ENCODE measurements around the gene RAPGEF6.

RAPGEF6 gene

GRCh38 chr5:131541762-131542161 is 93.3 kb downstream of the RAPGEF6 start:
- no peak for DNase-seq (ENCODE audit: low spot score)

GRCh38 chr5:131541071-131541470 is 94.0 kb downstream of the RAPGEF6 start:
- DNase-seq (ENCODE audit: low spot score), result no peak

GRCh38 chr5:131539251-131539650 is 95.8 kb downstream of the RAPGEF6 start:
- DNase-seq (ENCODE audit: low spot score), result no peak

- DNase-seq (ENCODE audit: low spot score), result no peak
Observed at GRCh38 chr5:131538177-131538593, 96.8 kb downstream of the RAPGEF6 start.

GRCh38 chr5:131536850-131537448 is 98.1 kb downstream of the RAPGEF6 start:
- DNase-seq (ENCODE audit: low spot score), result no peak

- no peak for DNase-seq (ENCODE audit: low spot score)
Observed at GRCh38 chr5:131536211-131536826, 98.7 kb downstream of the RAPGEF6 start.

GRCh38 chr5:131534974-131535373 is 100.1 kb downstream of the RAPGEF6 start:
- no peak for DNase-seq (ENCODE audit: low spot score)

GRCh38 chr5:131533836-131534235 is 101.2 kb downstream of the RAPGEF6 start:
- DNase-seq (ENCODE audit: low spot score), result no peak

GRCh38 chr5:131532031-131532640 is 102.9 kb downstream of the RAPGEF6 start:
- DNase-seq (ENCODE audit: low spot score), result no peak

- no peak for DNase-seq (ENCODE audit: low spot score)
Observed at GRCh38 chr5:131530706-131531331, 104.2 kb downstream of the RAPGEF6 start.

GRCh38 chr5:131528682-131529081 is 106.3 kb downstream of the RAPGEF6 start:
- DNase-seq (ENCODE audit: low spot score), result no peak

GRCh38 chr5:131525805-131526204 is 109.2 kb downstream of the RAPGEF6 start:
- DNase-seq (ENCODE audit: low spot score), result no peak

- DNase-seq (ENCODE audit: low spot score), result no peak
Observed at GRCh38 chr5:131524431-131524830, 110.6 kb downstream of the RAPGEF6 start.

GRCh38 chr5:131523500-131524185 is 111.4 kb downstream of the RAPGEF6 start:
- DNase-seq (ENCODE audit: low spot score), result no peak

- DNase-seq (ENCODE audit: low spot score), result no peak
Observed at GRCh38 chr5:131521252-131521651, 113.8 kb downstream of the RAPGEF6 start.

- DNase-seq (ENCODE audit: low spot score), result no peak
Observed at GRCh38 chr5:131515348-131515747, 119.7 kb downstream of the RAPGEF6 start.

- no peak for DNase-seq (ENCODE audit: low spot score)
Observed at GRCh38 chr5:131514316-131515283, 120.4 kb downstream of the RAPGEF6 start.

- DNase-seq (ENCODE audit: low spot score), result no peak
Observed at GRCh38 chr5:131513780-131514179, 121.2 kb downstream of the RAPGEF6 start.

- no peak for DNase-seq (ENCODE audit: low spot score)
Observed at GRCh38 chr5:131511934-131512333, 123.1 kb downstream of the RAPGEF6 start.

GRCh38 chr5:131509801-131510200 is 125.2 kb downstream of the RAPGEF6 start:
- no peak for DNase-seq (ENCODE audit: low spot score)

- DNase-seq (ENCODE audit: low spot score), result no peak
Observed at GRCh38 chr5:131505237-131505908, 129.7 kb downstream of the RAPGEF6 start.

All from D341Med (cell line).